WTC11 (cell line): ENCODE data around the gene OBSCN. TPM values are rescaled to one million over a fixed set of nuclear protein-coding genes. Genes with fewer than 3 reads are reported as not detected.

Experiments
- ATAC-seq: fragments of 200-7000 bp; cut with Tn5 transposase; 2 replicates; pipeline ENCODE4 v1.10.0; 2021; ENCODE audit warnings: mild to moderate bottlenecking, moderate library complexity
- CTCF ChIA-PET: fragments of 300-600 bp; sonication (Branson Sonifier 250); formaldehyde crosslinking; loops from one replicate; lab custom pipeline; 2021; ENCODE audit warnings: antibody characterized with exemption; lab: Charles Lee
- POLR2A ChIA-PET: fragments of 350-600 bp; sonication (Branson Sonifier 250); formaldehyde crosslinking; loops from one replicate; lab custom pipeline; 2021; ENCODE audit warnings: antibody characterized with exemption; lab: Charles Lee
- DNase-seq: peaks from one replicate; pipeline ENCODE4 v3.0.0; 2021; ENCODE audit warnings: low spot score
- H3K27ac Mint-ChIP-seq: 2 replicates; pipeline ENCODE4 v1.8.0; 2021; ENCODE audit warnings: mixed read lengths
- H3K27me3 Mint-ChIP-seq: 2 replicates; pipeline ENCODE4 v1.8.0; 2021; ENCODE audit warnings: low read depth, mild to moderate bottlenecking, moderate library complexity, mixed read lengths
- H3K36me3 Mint-ChIP-seq: 2 replicates; pipeline ENCODE4 v1.8.0; 2021; ENCODE audit warnings: mixed read lengths
- H3K4me1 Mint-ChIP-seq: 2 replicates; pipeline ENCODE4 v1.8.0; 2022; ENCODE audit warnings: mixed read lengths
- H3K4me3 Mint-ChIP-seq: 2 replicates; pipeline ENCODE4 v1.8.0; 2021; ENCODE audit warnings: mild to moderate bottlenecking, moderate library complexity, mixed read lengths
- H3K9me3 Mint-ChIP-seq: 2 replicates; pipeline ENCODE4 v1.8.0; 2021; ENCODE audit warnings: mixed read lengths
- CBFB ChIP-seq: sonication (generic); formaldehyde crosslinking; IDR thresholded peaks from 2 replicates; pipeline ENCODE4 v1.8.1; 2022; ENCODE audit warnings: mild to moderate bottlenecking, low read depth, missing genetic modification reagents
- CREB1 ChIP-seq: sonication (generic); formaldehyde crosslinking; IDR thresholded peaks from 2 replicates; pipeline ENCODE4 v1.8.0; 2023; ENCODE audit warnings: mild to moderate bottlenecking, missing genetic modification reagents
- ELF4 ChIP-seq: sonication (generic); formaldehyde crosslinking; IDR thresholded peaks from 2 replicates; pipeline ENCODE4 v1.8.1; 2022; ENCODE audit warnings: low read depth, mild to moderate bottlenecking, moderate library complexity, missing genetic modification reagents
- FOXJ3 ChIP-seq: sonication (generic); formaldehyde crosslinking; IDR thresholded peaks from 2 replicates; pipeline ENCODE4 v1.9.0; 2021; ENCODE audit warnings: missing genetic modification reagents, mild to moderate bottlenecking, borderline replicate concordance
- IRF2 ChIP-seq: sonication (generic); formaldehyde crosslinking; IDR thresholded peaks from 2 replicates; pipeline ENCODE4 v1.8.0; 2022; ENCODE audit warnings: low read depth, missing genetic modification reagents, borderline replicate concordance
- MAX ChIP-seq: sonication (generic); formaldehyde crosslinking; IDR thresholded peaks from 2 replicates; pipeline ENCODE4 v1.8.0; 2022; ENCODE audit warnings: mild to moderate bottlenecking, missing genetic modification reagents
- MXD4 ChIP-seq: fragments of 250-450 bp; sonication (Bioruptor Pico); IDR thresholded peaks from 2 replicates; pipeline ENCODE4 v1.8.0; 2021; ENCODE audit warnings: mild to moderate bottlenecking, moderate library complexity, borderline replicate concordance
- MYBL2 ChIP-seq: sonication (generic); formaldehyde crosslinking; IDR thresholded peaks from 2 replicates; pipeline ENCODE4 v1.8.1; 2023; ENCODE audit warnings: mild to moderate bottlenecking, moderate library complexity, missing genetic modification reagents
- NFE2L1 ChIP-seq: sonication (generic); formaldehyde crosslinking; IDR thresholded peaks from 2 replicates; pipeline ENCODE4 v1.8.1; 2023; ENCODE audit warnings: missing genetic modification reagents
- NFYB ChIP-seq: sonication (generic); formaldehyde crosslinking; conservative IDR thresholded peaks from 2 replicates; pipeline ENCODE4 v1.8.0; 2022; ENCODE audit warnings: low read depth, missing genetic modification reagents
- RORB ChIP-seq: fragments of 250-450 bp; sonication (Bioruptor Pico); IDR thresholded peaks from 2 replicates; pipeline ENCODE4 v1.9.0; 2021; ENCODE audit warnings: mild to moderate bottlenecking
- SP1 ChIP-seq: sonication (generic); formaldehyde crosslinking; conservative IDR thresholded peaks from 2 replicates; pipeline ENCODE4 v1.8.1; 2022; ENCODE audit warnings: missing genetic modification reagents
- ZBTB43 ChIP-seq: sonication (generic); formaldehyde crosslinking; IDR thresholded peaks from 2 replicates; pipeline ENCODE4 v1.8.1; 2023; ENCODE audit warnings: mild to moderate bottlenecking, missing genetic modification reagents
- ZNF121 ChIP-seq: sonication (generic); formaldehyde crosslinking; IDR thresholded peaks from 2 replicates; pipeline ENCODE4 v1.8.0; 2023; ENCODE audit warnings: missing genetic modification reagents
- ZNF263 ChIP-seq: sonication (generic); formaldehyde crosslinking; IDR thresholded peaks from 2 replicates; pipeline ENCODE4 v1.8.1; 2022; ENCODE audit warnings: low read depth, mild to moderate bottlenecking, moderate library complexity, missing genetic modification reagents
- ZNF396 ChIP-seq: fragments of 250-450 bp; sonication (Bioruptor Pico); IDR thresholded peaks from 2 replicates; pipeline ENCODE4 v1.8.0; 2021; ENCODE audit warnings: mild to moderate bottlenecking, moderate library complexity, borderline replicate concordance
- ZNF671 ChIP-seq: fragments of 250-450 bp; sonication (Bioruptor Pico); IDR thresholded peaks from 2 replicates; pipeline ENCODE4 v1.8.0; 2021; ENCODE audit warnings: mild to moderate bottlenecking
- total RNA-seq: library from RNA; stranded (reverse); gene quantifications from 3 replicates; pipeline ENCODE4 v1.2.3, GENCODE V29; 2021
- TF ChIP-seq, protein P1 (sequence below): fragments of 250-450 bp; sonication (Bioruptor Pico); IDR thresholded peaks from 2 replicates; pipeline ENCODE4 v1.9.0; 2021; ENCODE audit warnings: mild to moderate bottlenecking
- TF ChIP-seq, protein P2 (sequence below): sonication (generic); formaldehyde crosslinking; IDR thresholded peaks from 2 replicates; pipeline ENCODE4 v1.8.1; 2022; ENCODE audit warnings: missing genetic modification reagents, borderline replicate concordance
- TF ChIP-seq, protein P3 (sequence below): sonication (generic); formaldehyde crosslinking; IDR thresholded peaks from 2 replicates; pipeline ENCODE4 v1.8.1; 2022; ENCODE audit warnings: low read depth, mild to moderate bottlenecking, moderate library complexity, missing genetic modification reagents, borderline replicate concordance
- TF ChIP-seq, protein P4 (sequence below): sonication (generic); formaldehyde crosslinking; IDR thresholded peaks from 2 replicates; pipeline ENCODE4 v1.8.1; 2023; ENCODE audit warnings: mild to moderate bottlenecking, missing genetic modification reagents, moderate library complexity
- TF ChIP-seq, protein P5 (sequence below): sonication (generic); formaldehyde crosslinking; IDR thresholded peaks from 2 replicates; pipeline ENCODE4 v1.8.1; 2022; ENCODE audit warnings: mild to moderate bottlenecking, missing genetic modification reagents, moderate library complexity, borderline replicate concordance

The OBSCN gene
- total RNA-seq, 1 experiment from 2014 or later = 38.8 TPM

- POLR2A ChIA-PET = no interaction called here
- no peaks in the 10 kb centered on the region for H3K9me3 Mint-ChIP-seq
- no peak for TF ChIP-seq NFE2L1 (CRISPR knock-in tag)
- TF ChIP-seq, protein P1, sequence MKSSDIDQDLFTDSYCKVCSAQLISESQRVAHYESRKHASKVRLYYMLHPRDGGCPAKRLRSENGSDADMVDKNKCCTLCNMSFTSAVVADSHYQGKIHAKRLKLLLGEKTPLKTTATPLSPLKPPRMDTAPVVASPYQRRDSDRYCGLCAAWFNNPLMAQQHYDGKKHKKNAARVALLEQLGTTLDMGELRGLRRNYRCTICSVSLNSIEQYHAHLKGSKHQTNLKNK (CRISPR knock-in tag) = no peak
- no peak for TF ChIP-seq ELF4 (CRISPR knock-in tag)
- no peak for TF ChIP-seq MAX
- TF ChIP-seq ZNF396 (CRISPR knock-in tag) = no peak
- TF ChIP-seq RORB (CRISPR knock-in tag) = no peak
- TF ChIP-seq MXD4 (CRISPR knock-in tag) = no peak
- TF ChIP-seq, protein P2, sequence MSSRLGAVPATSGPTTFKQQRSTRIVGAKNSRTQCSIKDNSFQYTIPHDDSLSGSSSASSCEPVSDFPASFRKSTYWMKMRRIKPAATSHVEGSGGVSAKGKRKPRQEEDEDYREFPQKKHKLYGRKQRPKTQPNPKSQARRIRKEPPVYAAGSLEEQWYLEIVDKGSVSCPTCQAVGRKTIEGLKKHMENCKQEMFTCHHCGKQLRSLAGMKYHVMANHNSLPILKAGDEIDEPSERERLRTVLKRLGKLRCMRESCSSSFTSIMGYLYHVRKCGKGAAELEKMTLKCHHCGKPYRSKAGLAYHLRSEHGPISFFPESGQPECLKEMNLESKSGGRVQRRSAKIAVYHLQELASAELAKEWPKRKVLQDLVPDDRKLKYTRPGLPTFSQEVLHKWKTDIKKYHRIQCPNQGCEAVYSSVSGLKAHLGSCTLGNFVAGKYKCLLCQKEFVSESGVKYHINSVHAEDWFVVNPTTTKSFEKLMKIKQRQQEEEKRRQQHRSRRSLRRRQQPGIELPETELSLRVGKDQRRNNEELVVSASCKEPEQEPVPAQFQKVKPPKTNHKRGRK = no peak
- TF ChIP-seq CBFB = no peak
- no peak for TF ChIP-seq SP1 (CRISPR knock-in tag)
- TF ChIP-seq FOXJ3 (CRISPR knock-in tag) = no peak
- no peak for TF ChIP-seq CREB1
- TF ChIP-seq IRF2 = no peak
- no peak for TF ChIP-seq ZBTB43 (CRISPR knock-in tag)
- no peak for TF ChIP-seq NFYB (CRISPR knock-in tag)
- TF ChIP-seq, protein P3, sequence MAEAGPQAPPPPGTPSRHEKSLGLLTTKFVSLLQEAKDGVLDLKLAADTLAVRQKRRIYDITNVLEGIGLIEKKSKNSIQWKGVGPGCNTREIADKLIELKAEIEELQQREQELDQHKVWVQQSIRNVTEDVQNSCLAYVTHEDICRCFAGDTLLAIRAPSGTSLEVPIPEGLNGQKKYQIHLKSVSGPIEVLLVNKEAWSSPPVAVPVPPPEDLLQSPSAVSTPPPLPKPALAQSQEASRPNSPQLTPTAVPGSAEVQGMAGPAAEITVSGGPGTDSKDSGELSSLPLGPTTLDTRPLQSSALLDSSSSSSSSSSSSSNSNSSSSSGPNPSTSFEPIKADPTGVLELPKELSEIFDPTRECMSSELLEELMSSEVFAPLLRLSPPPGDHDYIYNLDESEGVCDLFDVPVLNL (CRISPR knock-in tag) = no peak
- TF ChIP-seq, all 79 proteins: peak for 0
- no peak overlapping the region for H3K27ac Mint-ChIP-seq
- H3K27me3 Mint-ChIP-seq = peaks cover 9% of the 10 kb centered on the region
- DNase-seq = no peak
- peak overlapping the region; percentile 71 for H3K4me3 Mint-ChIP-seq
- H3K36me3 Mint-ChIP-seq = peaks cover 31% of the 10 kb centered on the region
- no peak for ATAC-seq
- CTCF ChIA-PET = interaction anchor here (2.0 to 3.3 kb wide), 3 partner anchors 44 to 84 kb away, joined by 6 to 18 read pairs (median 12); no protein-coding TSS in a partner anchor
- H3K4me1 Mint-ChIP-seq = peaks cover 3% of the 10 kb centered on the region; the same call in 1 of the 2 replicates
Measured at GRCh38 chr1:228214921-228215662, 7.2 kb downstream of the OBSCN start.

- Mint-ChIP-seq H3K27me3 (peaks cover 8% of the 10 kb centered on the region), H3K4me1 (peaks cover 3% of the 10 kb centered on the region; the same call in 1 of the 2 replicates), H3K27ac (no peak overlapping the region), H3K36me3 (peaks cover 33% of the 10 kb centered on the region), H3K4me3 (no peak overlapping the region), H3K9me3 (no peaks in the 10 kb centered on the region)
- ATAC-seq (no peak), DNase-seq (no peak)
- TF ChIP-seq ZNF121 (CRISPR knock-in tag) (no peak), MYBL2 (CRISPR knock-in tag) (no peak), ZNF263 (CRISPR knock-in tag) (no peak), ZNF671 (CRISPR knock-in tag) (no peak)
- TF ChIP-seq, protein P4, sequence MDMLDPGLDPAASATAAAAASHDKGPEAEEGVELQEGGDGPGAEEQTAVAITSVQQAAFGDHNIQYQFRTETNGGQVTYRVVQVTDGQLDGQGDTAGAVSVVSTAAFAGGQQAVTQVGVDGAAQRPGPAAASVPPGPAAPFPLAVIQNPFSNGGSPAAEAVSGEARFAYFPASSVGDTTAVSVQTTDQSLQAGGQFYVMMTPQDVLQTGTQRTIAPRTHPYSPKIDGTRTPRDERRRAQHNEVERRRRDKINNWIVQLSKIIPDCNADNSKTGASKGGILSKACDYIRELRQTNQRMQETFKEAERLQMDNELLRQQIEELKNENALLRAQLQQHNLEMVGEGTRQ (CRISPR knock-in tag) = no peak
- TF ChIP-seq, protein P5, sequence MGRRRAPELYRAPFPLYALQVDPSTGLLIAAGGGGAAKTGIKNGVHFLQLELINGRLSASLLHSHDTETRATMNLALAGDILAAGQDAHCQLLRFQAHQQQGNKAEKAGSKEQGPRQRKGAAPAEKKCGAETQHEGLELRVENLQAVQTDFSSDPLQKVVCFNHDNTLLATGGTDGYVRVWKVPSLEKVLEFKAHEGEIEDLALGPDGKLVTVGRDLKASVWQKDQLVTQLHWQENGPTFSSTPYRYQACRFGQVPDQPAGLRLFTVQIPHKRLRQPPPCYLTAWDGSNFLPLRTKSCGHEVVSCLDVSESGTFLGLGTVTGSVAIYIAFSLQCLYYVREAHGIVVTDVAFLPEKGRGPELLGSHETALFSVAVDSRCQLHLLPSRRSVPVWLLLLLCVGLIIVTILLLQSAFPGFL = no peak
- ChIA-PET POLR2A (no interaction called here), CTCF (no interaction called here)
Measured at GRCh38 chr1:228215663-228216116, 7.8 kb downstream of the OBSCN start.
